ENCODE data around the gene GNAQ.

- no peak for TF ChIP-seq CTCF (IDR thresholded peaks at IDR 0.05)
- no peak for TF ChIP-seq POLR2A (IDR thresholded peaks at IDR 0.05)
Observed at GRCh38 chr9:77853716-77854115, 177.9 kb downstream of the GNAQ start.

Measured in testis (tissue), 2 donors.